GM12865 (cell line): ENCODE data around the gene TIMP3.

Source experiments
- DNase-seq: peaks from one replicate; pipeline ENCODE4 v3.0.0; 2010; ENCODE audit warnings: low read depth
- H3K4me3 ChIP-seq: 2 replicates; pipeline ENCODE4 v1.5.1; 2011; ENCODE audit warnings: mild to moderate bottlenecking, low read depth, low read length, control low read depth
- TF ChIP-seq, protein P1 (sequence below): IDR thresholded peaks from 2 replicates; pipeline ENCODE4 v1.5.1; 2011; ENCODE audit warnings: low read length, control low read depth, low read depth, inconsistent platforms; ENCODE audit not compliant: insufficient read depth; ENCODE audit errors: missing control alignments

The TIMP3 gene

DNA sequence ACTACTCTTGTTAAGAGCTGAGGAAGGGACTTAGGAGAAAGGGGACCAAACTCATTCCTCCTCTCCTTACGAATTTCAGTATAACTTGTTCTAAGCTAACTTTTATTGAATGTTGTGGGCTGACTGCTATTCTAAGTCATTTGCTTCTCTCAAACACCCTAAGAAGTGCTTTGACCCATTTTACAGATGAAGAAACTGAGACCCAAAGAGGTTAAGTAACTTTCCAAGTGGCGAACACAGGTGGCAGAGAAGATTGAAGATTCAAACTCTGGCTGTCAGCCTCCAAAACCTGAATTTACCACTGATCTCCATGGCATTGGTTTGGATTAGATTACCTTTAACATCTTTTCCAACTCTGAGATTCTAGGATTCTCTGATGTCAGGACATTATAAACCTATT lies 52.2 kb downstream of the TIMP3 start:
- TF ChIP-seq, protein P1, sequence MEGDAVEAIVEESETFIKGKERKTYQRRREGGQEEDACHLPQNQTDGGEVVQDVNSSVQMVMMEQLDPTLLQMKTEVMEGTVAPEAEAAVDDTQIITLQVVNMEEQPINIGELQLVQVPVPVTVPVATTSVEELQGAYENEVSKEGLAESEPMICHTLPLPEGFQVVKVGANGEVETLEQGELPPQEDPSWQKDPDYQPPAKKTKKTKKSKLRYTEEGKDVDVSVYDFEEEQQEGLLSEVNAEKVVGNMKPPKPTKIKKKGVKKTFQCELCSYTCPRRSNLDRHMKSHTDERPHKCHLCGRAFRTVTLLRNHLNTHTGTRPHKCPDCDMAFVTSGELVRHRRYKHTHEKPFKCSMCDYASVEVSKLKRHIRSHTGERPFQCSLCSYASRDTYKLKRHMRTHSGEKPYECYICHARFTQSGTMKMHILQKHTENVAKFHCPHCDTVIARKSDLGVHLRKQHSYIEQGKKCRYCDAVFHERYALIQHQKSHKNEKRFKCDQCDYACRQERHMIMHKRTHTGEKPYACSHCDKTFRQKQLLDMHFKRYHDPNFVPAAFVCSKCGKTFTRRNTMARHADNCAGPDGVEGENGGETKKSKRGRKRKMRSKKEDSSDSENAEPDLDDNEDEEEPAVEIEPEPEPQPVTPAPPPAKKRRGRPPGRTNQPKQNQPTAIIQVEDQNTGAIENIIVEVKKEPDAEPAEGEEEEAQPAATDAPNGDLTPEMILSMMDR, result no peak
- no peak for DNase-seq
- no peak overlapping the region for H3K4me3 ChIP-seq

DNA sequence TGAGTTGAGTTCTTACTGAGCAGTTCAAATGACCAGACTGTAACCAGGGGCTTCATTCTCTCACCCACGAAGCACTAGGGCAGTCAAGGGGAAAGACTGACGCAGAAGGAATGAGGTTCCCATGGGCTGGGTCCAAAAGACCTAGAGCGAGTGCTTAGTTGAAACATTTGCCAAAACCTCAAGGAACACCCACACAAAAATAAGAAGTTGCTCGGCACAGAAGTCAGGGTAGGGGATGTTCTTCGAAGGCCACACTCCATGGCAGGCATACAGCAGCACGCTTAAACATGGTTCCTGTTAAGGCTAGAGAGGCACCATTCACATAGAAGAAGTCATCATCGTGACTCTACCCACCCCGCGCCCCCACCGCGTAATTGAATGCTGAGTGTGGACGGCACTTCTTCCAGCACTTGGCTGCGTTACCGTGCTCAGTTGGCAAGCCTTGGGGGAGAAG lies 52.9 kb downstream of the TIMP3 start:
- TF ChIP-seq, protein P1, result no peak
- no peak overlapping the region for H3K4me3 ChIP-seq
- no peak for DNase-seq

DNA sequence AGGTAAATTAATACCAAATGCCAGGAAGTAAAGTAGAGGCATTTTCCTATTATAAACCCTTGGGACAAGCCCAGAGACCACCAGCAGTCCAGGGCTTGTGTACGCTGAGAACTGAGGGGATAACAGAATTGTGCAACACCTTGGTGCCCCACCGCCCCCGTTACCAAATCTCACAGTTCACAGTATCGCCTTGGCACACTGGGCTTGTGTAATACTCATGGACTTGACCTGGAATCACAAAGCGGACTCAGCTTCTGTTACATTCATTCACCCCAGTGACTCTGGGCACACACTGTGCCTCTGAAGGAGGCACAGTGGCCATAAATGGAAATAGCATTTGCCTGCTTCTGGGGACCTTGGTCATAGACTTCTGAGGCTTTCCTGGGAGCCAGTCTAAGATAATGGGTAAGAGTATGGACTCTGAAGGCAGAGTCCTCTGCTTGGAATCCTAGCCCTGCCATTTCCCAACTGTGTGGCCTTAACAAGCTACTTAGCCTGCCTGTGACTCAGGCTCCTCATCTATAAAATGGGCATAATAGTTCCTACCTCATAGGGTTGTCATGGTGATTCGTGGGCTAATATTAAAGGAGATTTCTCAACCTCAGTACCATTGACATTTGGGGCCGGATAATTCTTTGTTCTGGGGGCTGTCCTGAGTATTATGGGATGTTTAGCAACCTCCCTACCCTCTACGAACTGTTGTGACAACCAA lies 53.7 kb downstream of the TIMP3 start:
- TF ChIP-seq, protein P1, result no peak
- DNase-seq, result no peak

DNA sequence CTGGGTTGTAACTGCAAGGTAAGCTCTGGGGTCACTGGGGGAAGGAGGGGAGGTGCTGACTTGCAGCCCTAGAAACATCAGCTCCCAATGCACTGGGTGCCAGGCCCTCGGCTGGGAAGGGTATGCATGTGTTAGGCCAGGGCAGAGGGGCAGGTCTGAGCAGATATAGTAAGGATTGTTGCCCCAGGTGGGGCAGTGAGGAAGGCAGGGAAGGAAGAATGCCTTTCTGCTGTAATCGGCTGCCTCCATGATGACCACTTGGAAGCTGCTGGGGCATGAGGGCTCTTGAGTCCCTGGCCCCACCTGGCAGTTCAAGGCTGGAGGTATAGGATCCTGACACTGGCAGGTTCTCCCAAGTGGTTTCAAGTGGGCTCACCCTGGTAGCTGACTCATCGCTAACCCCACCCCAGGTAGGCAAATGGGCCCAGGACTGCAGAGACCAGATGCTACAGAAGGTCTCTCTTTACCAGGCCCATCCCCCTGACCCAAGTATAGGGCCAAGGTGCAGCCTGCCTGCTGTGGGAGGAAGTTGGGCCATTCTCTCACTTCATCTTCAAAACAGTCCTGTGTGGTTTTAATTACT lies 56.7 kb downstream of the TIMP3 start:
- H3K4me3 ChIP-seq, result no peak overlapping the region
- no peak for DNase-seq
- TF ChIP-seq, protein P1, result no peak

More for the DNA sequence above, 53.7 kb downstream of the TIMP3 start:
- H3K4me3 ChIP-seq, result no peak overlapping the region

DNA sequence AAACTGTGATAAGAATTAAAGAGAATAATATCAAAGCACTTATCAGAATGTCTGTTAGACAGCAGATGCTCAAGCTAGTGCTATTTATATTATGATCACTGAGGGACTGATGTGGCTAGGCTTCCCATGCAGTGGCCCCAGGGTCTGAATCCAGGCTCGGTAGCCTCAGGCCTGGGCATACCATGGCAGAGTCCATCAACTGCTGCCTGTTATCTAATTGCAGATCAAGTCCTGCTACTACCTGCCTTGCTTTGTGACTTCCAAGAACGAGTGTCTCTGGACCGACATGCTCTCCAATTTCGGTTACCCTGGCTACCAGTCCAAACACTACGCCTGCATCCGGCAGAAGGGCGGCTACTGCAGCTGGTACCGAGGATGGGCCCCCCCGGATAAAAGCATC lies 57.5 kb downstream of the TIMP3 start:
- no peak for DNase-seq
- H3K4me3 ChIP-seq, result no peak overlapping the region
- TF ChIP-seq, protein P1, result no peak

DNA sequence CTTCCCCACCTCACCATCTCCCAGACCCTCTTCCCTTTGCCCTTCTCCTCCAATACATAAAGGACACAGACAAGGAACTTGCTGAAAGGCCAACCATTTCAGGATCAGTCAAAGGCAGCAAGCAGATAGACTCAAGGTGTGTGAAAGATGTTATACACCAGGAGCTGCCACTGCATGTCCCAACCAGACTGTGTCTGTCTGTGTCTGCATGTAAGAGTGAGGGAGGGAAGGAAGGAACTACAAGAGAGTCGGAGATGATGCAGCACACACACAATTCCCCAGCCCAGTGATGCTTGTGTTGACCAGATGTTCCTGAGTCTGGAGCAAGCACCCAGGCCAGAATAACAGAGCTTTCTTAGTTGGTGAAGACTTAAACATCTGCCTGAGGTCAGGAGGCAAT lies 58.2 kb downstream of the TIMP3 start:
- no peak for DNase-seq
- TF ChIP-seq, protein P1, result no peak
- H3K4me3 ChIP-seq, result no peak overlapping the region
